GM12878 (cell line): ENCODE data around the gene GPHB5.
"Not testable (repeated sequence)": the region's sequence is repeated elsewhere in the genome, so short reads cannot be mapped to it uniquely, and the experiment has no call there.

ENCODE experiments used
- CREB1 ChIP-seq: IDR thresholded peaks from 2 replicates; pipeline ENCODE4 v1.6.1; 2012; ENCODE audit warnings: low read depth, mild to moderate bottlenecking, inconsistent platforms
- CTCF ChIP-seq, 3 experiments: IDR thresholded peaks in 2 of 3; conservative IDR thresholded peaks in 1 of 3; 2 replicates each; pipeline ENCODE4 v1.5.1; 2011; ENCODE audit warnings: low read depth in 3 of 3, low read length in 3 of 3, mild to moderate bottlenecking in 3 of 3, control low read depth in 2 of 3, moderate library complexity in 2 of 3, inconsistent platforms in 1 of 3, mixed read lengths in 1 of 3; ENCODE audit not compliant: control insufficient read depth in 2 of 3, insufficient read depth in 1 of 3; ENCODE audit errors: extremely low read depth in 1 of 3
- ESRRA ChIP-seq: IDR thresholded peaks from 2 replicates; pipeline ENCODE4 v1.6.1; 2012; ENCODE audit warnings: mild to moderate bottlenecking, low read length, improper control_type of control experiment
- EZH2 ChIP-seq: IDR thresholded peaks from 2 replicates; pipeline ENCODE4 v1.6.1; 2012; ENCODE audit warnings: low read depth, mild to moderate bottlenecking, control low read depth, inconsistent platforms, low read length, borderline replicate concordance; ENCODE audit not compliant: control insufficient read depth
- HDAC6 ChIP-seq: fragments of 200-600 bp; sonication (generic); IDR thresholded peaks from one replicate; pipeline ENCODE4 v1.8.0; 2017; ENCODE audit warnings: antibody characterized with exemption; ENCODE audit not compliant: unreplicated experiment
- IKZF1 ChIP-seq: fragments of 450-650 bp; conservative IDR thresholded peaks from 2 replicates; pipeline ENCODE4 v1.6.1; 2017; ENCODE audit warnings: antibody characterized with exemption, mild to moderate bottlenecking
- IRF5 ChIP-seq: fragments of 450-650 bp; IDR thresholded peaks from 2 replicates; pipeline ENCODE4 v1.6.1; 2017; ENCODE audit warnings: borderline replicate concordance
- JUND ChIP-seq: IDR thresholded peaks from 2 replicates; pipeline ENCODE4 v1.6.1; 2012; ENCODE audit warnings: low read depth, mild to moderate bottlenecking, low read length, improper control_type of control experiment, moderate library complexity
- NRF1 ChIP-seq: conservative IDR thresholded peaks from 2 replicates; pipeline ENCODE4 v1.6.1; 2011; ENCODE audit warnings: mild to moderate bottlenecking, low read depth, low read length, improper control_type of control experiment
- POLR2A ChIP-seq: IDR thresholded peaks from 2 replicates; pipeline ENCODE4 v1.6.1; 2011; ENCODE audit warnings: low read depth, mild to moderate bottlenecking, low read length
- REST ChIP-seq: IDR thresholded peaks from 2 replicates; pipeline ENCODE4 v1.6.1; 2012; ENCODE audit warnings: mild to moderate bottlenecking, low read depth, low read length

- not testable (repeated sequence) for TF ChIP-seq ESRRA; JUND; POLR2A; EZH2; CTCF (IDR thresholded peaks at IDR 0.05 in 2 of 3, conservative IDR thresholded peaks at IDR 0.05 in 1 of 3; ENCODE audit: control insufficient read depth in 2 of 3, extremely low read depth in 1 of 3, insufficient read depth in 1 of 3, low read depth in 3 of 3, low read length in 3 of 3); IRF5; CREB1; HDAC6; REST; NRF1; IKZF1
These were observed 14.3 kb downstream of the GPHB5 start for GRCh38 chr14:63304429-63304828.
